DND-41 (cell line): Measurements from ENCODE around the gene ALG12.

Experiments
- EZH2 ChIP-seq: IDR thresholded peaks from 3 replicates; pipeline ENCODE4 v1.6.1; 2012; ENCODE audit warnings: borderline replicate concordance, low read depth, mild to moderate bottlenecking, moderate library complexity, low read length, inconsistent platforms; ENCODE audit not compliant: severe bottlenecking
- TF ChIP-seq, protein P1 (sequence below): IDR thresholded peaks from 2 replicates; pipeline ENCODE4 v1.5.1; 2012; ENCODE audit warnings: borderline replicate concordance, low read length, moderate library complexity, mild to moderate bottlenecking; ENCODE audit not compliant: poor library complexity, severe bottlenecking; ENCODE audit errors: extremely low read depth

DNA sequence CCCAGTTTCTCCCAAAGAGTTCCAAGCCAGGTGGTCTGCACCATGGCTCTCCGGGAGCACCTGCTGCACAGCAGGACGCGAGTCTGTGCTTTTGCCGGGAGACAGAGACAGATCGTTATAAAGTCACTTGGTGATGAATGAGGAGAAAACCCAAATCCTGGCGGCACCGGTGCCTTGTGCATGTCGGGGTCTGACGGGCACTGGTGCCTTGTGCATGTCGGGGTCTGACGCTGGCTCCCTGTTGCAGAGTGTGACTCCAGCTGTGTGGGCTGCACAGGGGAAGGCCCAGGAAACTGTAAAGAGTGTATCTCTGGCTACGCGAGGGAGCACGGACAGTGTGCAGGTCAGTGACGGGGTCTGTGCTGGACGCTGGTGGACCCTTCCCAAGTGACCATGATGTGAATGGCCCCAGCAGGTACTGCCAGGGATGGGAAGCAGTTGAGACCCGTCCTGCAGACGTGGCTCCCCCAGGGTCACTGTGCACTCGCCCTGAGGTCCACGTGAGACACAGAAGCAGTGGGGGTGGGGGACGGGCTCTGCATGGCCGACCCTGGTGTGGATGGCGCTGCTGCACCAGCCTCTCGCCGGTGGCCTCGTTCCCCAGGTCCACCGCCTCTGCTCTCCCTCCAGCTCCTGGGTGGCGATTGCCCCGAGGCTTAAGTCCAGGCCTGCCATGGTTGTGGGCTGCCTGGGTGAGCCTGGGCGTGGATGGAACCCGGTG, 6.0 kb upstream of the ALG12 start:
- TF ChIP-seq, protein P1, sequence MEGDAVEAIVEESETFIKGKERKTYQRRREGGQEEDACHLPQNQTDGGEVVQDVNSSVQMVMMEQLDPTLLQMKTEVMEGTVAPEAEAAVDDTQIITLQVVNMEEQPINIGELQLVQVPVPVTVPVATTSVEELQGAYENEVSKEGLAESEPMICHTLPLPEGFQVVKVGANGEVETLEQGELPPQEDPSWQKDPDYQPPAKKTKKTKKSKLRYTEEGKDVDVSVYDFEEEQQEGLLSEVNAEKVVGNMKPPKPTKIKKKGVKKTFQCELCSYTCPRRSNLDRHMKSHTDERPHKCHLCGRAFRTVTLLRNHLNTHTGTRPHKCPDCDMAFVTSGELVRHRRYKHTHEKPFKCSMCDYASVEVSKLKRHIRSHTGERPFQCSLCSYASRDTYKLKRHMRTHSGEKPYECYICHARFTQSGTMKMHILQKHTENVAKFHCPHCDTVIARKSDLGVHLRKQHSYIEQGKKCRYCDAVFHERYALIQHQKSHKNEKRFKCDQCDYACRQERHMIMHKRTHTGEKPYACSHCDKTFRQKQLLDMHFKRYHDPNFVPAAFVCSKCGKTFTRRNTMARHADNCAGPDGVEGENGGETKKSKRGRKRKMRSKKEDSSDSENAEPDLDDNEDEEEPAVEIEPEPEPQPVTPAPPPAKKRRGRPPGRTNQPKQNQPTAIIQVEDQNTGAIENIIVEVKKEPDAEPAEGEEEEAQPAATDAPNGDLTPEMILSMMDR, result no peak
- no peak for TF ChIP-seq EZH2
